ENCODE results near the gene CDK17. TPM values are rescaled to one million over a fixed set of nuclear protein-coding genes. Genes with fewer than 3 reads are reported as not detected.

The CDK17 gene
- total RNA-seq, 1 experiment from 2014 or later: 21.4 TPM

- POLR2A ChIA-PET: no interaction called here
- Histone ChIP-seq H3K9me2 (ENCODE audit: insufficient read depth) (no peaks in the 10 kb centered on the region), H2AFZ (ENCODE audit: low read depth, low read length, poor library complexity, severe bottlenecking) (no peak overlapping the region), H3K27ac (ENCODE audit: low read depth, low read length) (no peak overlapping the region), H3K4me2 (ENCODE audit: low read length) (no peak overlapping the region), H3K4me3 (replicated peaks in 1 of 2; ENCODE audit: low read depth in 1 of 2, low read length in 2 of 2) (no peak overlapping the region), H3K4me1 (ENCODE audit: control insufficient read depth in 1 of 2, insufficient read depth in 2 of 2, low read length in 2 of 2) (no peaks in the 10 kb centered on the region), H3K27me3 (ENCODE audit: insufficient read depth, low read length) (no peaks in the 10 kb centered on the region), H3K36me3 (ENCODE audit: control insufficient read depth in 1 of 2, insufficient read depth in 2 of 2, low read length in 2 of 2) (peaks cover 7 to 27% of the 10 kb centered on the region in 2 experiments; a peak in 3 of 4 replicates), H3K9ac (ENCODE audit: low read length) (no peak overlapping the region), H3K79me2 (ENCODE audit: insufficient read depth, low read length) (peaks cover 26% of the 10 kb centered on the region; the same call in 1 of the 2 replicates), H3K9me3 (ENCODE audit: control insufficient read depth in 1 of 2, insufficient read depth in 1 of 2, low read depth in 1 of 2, low read length in 2 of 2) (no peaks in the 10 kb centered on the region), H4K20me1 (ENCODE audit: insufficient read depth) (peaks cover under 1% of the 10 kb centered on the region; the same call in 1 of the 2 replicates)
- ATAC-seq (no peak), DNase-seq (ENCODE audit: low read depth, low spot score) (no peak)
- no peak for TF ChIP-seq ATF3 (IDR thresholded peaks at IDR 0.05)
- CTCF ChIA-PET: no interaction called here
- RAD21 ChIA-PET (ENCODE audit: low non-redundant PET in 1 of 2, low total read pairs in 2 of 2, uncharacterized antibody in 2 of 2, unreplicated experiment in 2 of 2): no interaction called here
- intact Hi-C loops (cut with micrococcal nuclease): no loop called here
- no TSS peak for BruUV-seq (replicated peaks)
Measured at GRCh38 chr12:96263449-96263902, 136.8 kb downstream of the CDK17 start.

GRCh38 chr12:96261557-96261956 lies 138.7 kb downstream of the CDK17 start:
- intact Hi-C loops (cut with micrococcal nuclease): no loop called here
- no peak for ATAC-seq
- CTCF ChIA-PET: no interaction called here

GRCh38 chr12:96260644-96261043 lies 139.6 kb downstream of the CDK17 start:
- Histone ChIP-seq H3K4me3 (replicated peaks in 1 of 2; ENCODE audit: low read depth in 1 of 2, low read length in 2 of 2) (no peak overlapping the region), H3K27ac (ENCODE audit: low read depth, low read length) (no peak overlapping the region), H3K79me2 (ENCODE audit: insufficient read depth, low read length) (peaks cover 55% of the 10 kb centered on the region), H3K9me3 (ENCODE audit: control insufficient read depth in 1 of 2, insufficient read depth in 1 of 2, low read depth in 1 of 2, low read length in 2 of 2) (no peaks in the 10 kb centered on the region), H2AFZ (ENCODE audit: low read depth, low read length, poor library complexity, severe bottlenecking) (no peak overlapping the region), H3K27me3 (ENCODE audit: insufficient read depth, low read length) (no peaks in the 10 kb centered on the region), H3K36me3 (ENCODE audit: control insufficient read depth in 1 of 2, insufficient read depth in 2 of 2, low read length in 2 of 2) (peaks cover 5 to 24% of the 10 kb centered on the region in 2 experiments; a peak in 3 of 4 replicates), H3K9me2 (ENCODE audit: insufficient read depth) (no peaks in the 10 kb centered on the region), H4K20me1 (ENCODE audit: insufficient read depth) (peaks cover 8% of the 10 kb centered on the region; the same call in 1 of the 2 replicates), H3K4me2 (ENCODE audit: low read length) (no peak overlapping the region), H3K4me1 (ENCODE audit: control insufficient read depth in 1 of 2, insufficient read depth in 2 of 2, low read length in 2 of 2) (no peaks in the 10 kb centered on the region), H3K9ac (ENCODE audit: low read length) (no peak overlapping the region)
- intact Hi-C loops (cut with micrococcal nuclease): no loop called here
- no peak for ATAC-seq
- DNase-seq (ENCODE audit: low read depth, low spot score): no peak
- no TSS peak for BruUV-seq (replicated peaks)
- ChIA-PET CTCF (no interaction called here), RAD21 (ENCODE audit: low non-redundant PET in 1 of 2, low total read pairs in 2 of 2, uncharacterized antibody in 2 of 2, unreplicated experiment in 2 of 2) (no interaction called here), POLR2A (no interaction called here)
- TF ChIP-seq ZBTB33 (IDR thresholded peaks at IDR 0.05; ENCODE audit: extremely low read depth, insufficient replicate concordance, low read length) (no peak), SIN3A (IDR thresholded peaks at IDR 0.05; ENCODE audit: low read depth) (no peak), RAD21 (IDR thresholded peaks at IDR 0.05; ENCODE audit: low read depth) (no peak), ELF1 (IDR thresholded peaks at IDR 0.05; ENCODE audit: borderline replicate concordance, low read depth) (no peak), CEBPB (IDR thresholded peaks at IDR 0.05; ENCODE audit: low read depth) (no peak)
- TF ChIP-seq, protein P1, sequence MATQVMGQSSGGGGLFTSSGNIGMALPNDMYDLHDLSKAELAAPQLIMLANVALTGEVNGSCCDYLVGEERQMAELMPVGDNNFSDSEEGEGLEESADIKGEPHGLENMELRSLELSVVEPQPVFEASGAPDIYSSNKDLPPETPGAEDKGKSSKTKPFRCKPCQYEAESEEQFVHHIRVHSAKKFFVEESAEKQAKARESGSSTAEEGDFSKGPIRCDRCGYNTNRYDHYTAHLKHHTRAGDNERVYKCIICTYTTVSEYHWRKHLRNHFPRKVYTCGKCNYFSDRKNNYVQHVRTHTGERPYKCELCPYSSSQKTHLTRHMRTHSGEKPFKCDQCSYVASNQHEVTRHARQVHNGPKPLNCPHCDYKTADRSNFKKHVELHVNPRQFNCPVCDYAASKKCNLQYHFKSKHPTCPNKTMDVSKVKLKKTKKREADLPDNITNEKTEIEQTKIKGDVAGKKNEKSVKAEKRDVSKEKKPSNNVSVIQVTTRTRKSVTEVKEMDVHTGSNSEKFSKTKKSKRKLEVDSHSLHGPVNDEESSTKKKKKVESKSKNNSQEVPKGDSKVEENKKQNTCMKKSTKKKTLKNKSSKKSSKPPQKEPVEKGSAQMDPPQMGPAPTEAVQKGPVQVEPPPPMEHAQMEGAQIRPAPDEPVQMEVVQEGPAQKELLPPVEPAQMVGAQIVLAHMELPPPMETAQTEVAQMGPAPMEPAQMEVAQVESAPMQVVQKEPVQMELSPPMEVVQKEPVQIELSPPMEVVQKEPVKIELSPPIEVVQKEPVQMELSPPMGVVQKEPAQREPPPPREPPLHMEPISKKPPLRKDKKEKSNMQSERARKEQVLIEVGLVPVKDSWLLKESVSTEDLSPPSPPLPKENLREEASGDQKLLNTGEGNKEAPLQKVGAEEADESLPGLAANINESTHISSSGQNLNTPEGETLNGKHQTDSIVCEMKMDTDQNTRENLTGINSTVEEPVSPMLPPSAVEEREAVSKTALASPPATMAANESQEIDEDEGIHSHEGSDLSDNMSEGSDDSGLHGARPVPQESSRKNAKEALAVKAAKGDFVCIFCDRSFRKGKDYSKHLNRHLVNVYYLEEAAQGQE (IDR thresholded peaks at IDR 0.05; ENCODE audit: low read depth): no peak

More at GRCh38 chr12:96261557-96261956, 138.7 kb downstream of the CDK17 start:
- no TSS peak for BruUV-seq (replicated peaks)
- Histone ChIP-seq H3K9me3 (ENCODE audit: control insufficient read depth in 1 of 2, insufficient read depth in 1 of 2, low read depth in 1 of 2, low read length in 2 of 2) (no peaks in the 10 kb centered on the region), H3K79me2 (ENCODE audit: insufficient read depth, low read length) (peaks cover 45% of the 10 kb centered on the region), H3K4me2 (ENCODE audit: low read length) (no peak overlapping the region), H4K20me1 (ENCODE audit: insufficient read depth) (peaks cover 8% of the 10 kb centered on the region; the same call in 1 of the 2 replicates), H3K36me3 (ENCODE audit: control insufficient read depth in 1 of 2, insufficient read depth in 2 of 2, low read length in 2 of 2) (peaks cover 5 to 24% of the 10 kb centered on the region in 2 experiments; a peak in 3 of 4 replicates), H3K4me1 (ENCODE audit: control insufficient read depth in 1 of 2, insufficient read depth in 2 of 2, low read length in 2 of 2) (no peaks in the 10 kb centered on the region), H3K9ac (ENCODE audit: low read length) (no peak overlapping the region), H2AFZ (ENCODE audit: low read depth, low read length, poor library complexity, severe bottlenecking) (no peak overlapping the region), H3K4me3 (replicated peaks in 1 of 2; ENCODE audit: low read depth in 1 of 2, low read length in 2 of 2) (no peak overlapping the region), H3K27ac (ENCODE audit: low read depth, low read length) (no peak overlapping the region), H3K27me3 (ENCODE audit: insufficient read depth, low read length) (no peaks in the 10 kb centered on the region), H3K9me2 (ENCODE audit: insufficient read depth) (no peaks in the 10 kb centered on the region)
- RAD21 ChIA-PET (ENCODE audit: low non-redundant PET in 1 of 2, low total read pairs in 2 of 2, uncharacterized antibody in 2 of 2, unreplicated experiment in 2 of 2): no interaction called here
- TF ChIP-seq EZH2phosphoT487 (IDR thresholded peaks at IDR 0.05; ENCODE audit: borderline replicate concordance): no peak
- no peak for DNase-seq (ENCODE audit: low read depth, low spot score)
- POLR2A ChIA-PET: no interaction called here

Measured in HCT116 (cell line).